Measurements from ENCODE around the gene LBP.

DNA sequence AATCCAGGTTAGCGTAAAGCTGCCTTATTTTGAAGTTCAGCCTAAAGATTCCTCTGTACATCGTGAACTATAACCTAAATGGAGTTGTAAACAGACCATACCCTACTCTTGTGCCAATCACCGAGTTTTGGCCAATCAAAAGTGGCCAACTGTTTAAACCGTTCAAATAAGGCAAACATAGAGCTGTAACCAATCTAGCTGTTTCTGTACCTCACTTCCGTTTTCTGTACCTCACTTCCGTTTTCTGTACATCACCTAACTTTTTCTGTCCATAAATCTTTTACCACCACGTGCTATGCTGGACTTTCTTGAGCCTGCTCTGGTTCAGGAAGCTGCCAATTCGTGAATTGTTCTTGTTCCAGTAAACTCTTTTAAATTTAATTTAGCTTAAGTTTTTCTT is 39.7 kb downstream of the LBP start:
- TF ChIP-seq POLR2A (IDR thresholded peaks at IDR 0.05) (no peak), CTCF (IDR thresholded peaks at IDR 0.05 in 4 of 5, conservative IDR thresholded peaks at IDR 0.05 in 1 of 5) (no peak)

Data from gastrocnemius medialis (tissue), 4 donors.